Glutamatergic neuron (in vitro differentiated cells): Measurements from ENCODE around the gene CHRDL1. TPM values are rescaled to one million over a fixed set of nuclear protein-coding genes. Genes with fewer than 3 reads are reported as not detected.

Experiments used
- DNase-seq: peaks from one replicate; pipeline ENCODE4 v3.0.0; 2022
- H3K27ac Mint-ChIP-seq: one replicate; pipeline ENCODE4 v1.8.0; 2020; ENCODE audit warnings: mild to moderate bottlenecking, mixed read lengths, inconsistent platforms; ENCODE audit not compliant: unreplicated experiment
- H3K27me3 Mint-ChIP-seq: one replicate; pipeline ENCODE4 v1.8.0; 2020; ENCODE audit warnings: mild to moderate bottlenecking, moderate library complexity, mixed read lengths, inconsistent platforms; ENCODE audit not compliant: unreplicated experiment
- H3K36me3 Mint-ChIP-seq: one replicate; pipeline ENCODE4 v1.8.0; 2020; ENCODE audit warnings: mild to moderate bottlenecking, mixed read lengths, inconsistent platforms; ENCODE audit not compliant: unreplicated experiment
- H3K4me1 Mint-ChIP-seq: one replicate; pipeline ENCODE4 v1.8.0; 2020; ENCODE audit warnings: mild to moderate bottlenecking, low read depth, mixed read lengths, inconsistent platforms; ENCODE audit not compliant: unreplicated experiment
- H3K4me3 Mint-ChIP-seq: one replicate; pipeline ENCODE4 v1.8.0; 2020; ENCODE audit warnings: mild to moderate bottlenecking, mixed read lengths, inconsistent platforms; ENCODE audit not compliant: unreplicated experiment
- H3K9me3 Mint-ChIP-seq: one replicate; pipeline ENCODE4 v1.8.0; 2020; ENCODE audit warnings: mild to moderate bottlenecking, moderate library complexity, mixed read lengths, inconsistent platforms; ENCODE audit not compliant: unreplicated experiment
- total RNA-seq: library from RNA; stranded (reverse); fragmentation: NEBNext Ultra II Directional; extraction: Animal tissue kit (Norgen Biotek cat#: 25700); gene quantifications from one replicate; pipeline ENCODE4 v1.2.1, GENCODE V29; 2021; ENCODE audit not compliant: unreplicated experiment
- TF ChIP-seq, protein P1 (sequence below): fragments of 200-600 bp; sonication (generic); IDR thresholded peaks from one replicate; pipeline ENCODE4 v1.5.0; 2021; ENCODE audit not compliant: partially characterized antibody, unreplicated experiment

CHRDL1 gene
- total RNA-seq, 1 donor from 2014 or later, result 38.2 TPM

DNA sequence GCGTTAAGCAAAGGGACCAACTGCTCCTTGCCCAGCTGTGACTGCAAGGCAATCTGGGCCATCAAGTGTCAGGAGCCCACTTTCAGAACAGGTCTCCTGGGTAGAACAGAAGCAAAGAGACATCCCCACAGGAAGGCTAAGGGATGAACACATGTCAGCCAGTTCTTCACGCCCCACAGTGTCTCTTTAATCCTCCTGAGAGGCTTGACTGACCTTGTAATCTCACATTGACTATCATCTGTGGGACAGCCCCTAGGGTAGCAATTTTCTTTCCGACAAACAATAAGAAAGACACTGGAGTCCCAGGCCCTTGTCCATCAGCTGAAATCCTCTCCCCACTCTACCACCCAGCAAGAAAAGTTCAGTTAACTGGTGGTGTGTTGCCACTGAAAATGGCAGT lies 1.0 kb downstream of the CHRDL1 start:
- Mint-ChIP-seq H3K9me3 (peaks cover 1% of the 10 kb centered on the region), H3K4me3 (peak overlapping the region; percentile 72), H3K4me1 (peaks cover 22% of the 10 kb centered on the region), H3K27me3 (no peaks in the 10 kb centered on the region), H3K36me3 (no peaks in the 10 kb centered on the region), H3K27ac (peak overlapping the region; percentile 60)
- TF ChIP-seq, protein P1, sequence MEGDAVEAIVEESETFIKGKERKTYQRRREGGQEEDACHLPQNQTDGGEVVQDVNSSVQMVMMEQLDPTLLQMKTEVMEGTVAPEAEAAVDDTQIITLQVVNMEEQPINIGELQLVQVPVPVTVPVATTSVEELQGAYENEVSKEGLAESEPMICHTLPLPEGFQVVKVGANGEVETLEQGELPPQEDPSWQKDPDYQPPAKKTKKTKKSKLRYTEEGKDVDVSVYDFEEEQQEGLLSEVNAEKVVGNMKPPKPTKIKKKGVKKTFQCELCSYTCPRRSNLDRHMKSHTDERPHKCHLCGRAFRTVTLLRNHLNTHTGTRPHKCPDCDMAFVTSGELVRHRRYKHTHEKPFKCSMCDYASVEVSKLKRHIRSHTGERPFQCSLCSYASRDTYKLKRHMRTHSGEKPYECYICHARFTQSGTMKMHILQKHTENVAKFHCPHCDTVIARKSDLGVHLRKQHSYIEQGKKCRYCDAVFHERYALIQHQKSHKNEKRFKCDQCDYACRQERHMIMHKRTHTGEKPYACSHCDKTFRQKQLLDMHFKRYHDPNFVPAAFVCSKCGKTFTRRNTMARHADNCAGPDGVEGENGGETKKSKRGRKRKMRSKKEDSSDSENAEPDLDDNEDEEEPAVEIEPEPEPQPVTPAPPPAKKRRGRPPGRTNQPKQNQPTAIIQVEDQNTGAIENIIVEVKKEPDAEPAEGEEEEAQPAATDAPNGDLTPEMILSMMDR, result no peak
- peak; percentile 15 for DNase-seq

DNA sequence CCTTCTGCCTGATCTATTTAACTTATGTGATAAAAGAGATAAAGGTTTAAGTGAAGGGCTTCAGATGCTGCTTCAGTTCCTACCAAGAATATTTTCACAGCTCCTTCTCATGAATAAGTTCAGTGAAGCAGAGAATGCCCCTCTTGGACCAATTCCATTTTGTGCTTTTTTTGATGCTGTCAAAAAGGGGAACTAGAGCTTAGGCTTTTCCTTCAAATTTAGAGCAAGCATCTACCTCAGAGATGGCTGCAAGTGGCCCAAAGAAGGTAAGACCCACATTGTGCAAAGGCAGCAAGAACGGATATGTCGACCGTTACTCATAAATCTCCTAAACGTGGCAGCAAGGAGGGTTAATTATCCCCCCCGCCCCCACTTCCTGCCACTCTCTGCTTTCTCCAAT lies 4.5 kb downstream of the CHRDL1 start:
- H3K9me3 Mint-ChIP-seq, result peaks cover 1% of the 10 kb centered on the region
- TF ChIP-seq, protein P1, result no peak
- no peak for DNase-seq
- H3K27ac Mint-ChIP-seq, result no peak overlapping the region
- no peaks in the 10 kb centered on the region for H3K36me3 Mint-ChIP-seq
- H3K4me3 Mint-ChIP-seq, result no peak overlapping the region
- no peaks in the 10 kb centered on the region for H3K27me3 Mint-ChIP-seq
- peaks cover 21% of the 10 kb centered on the region for H3K4me1 Mint-ChIP-seq

DNA sequence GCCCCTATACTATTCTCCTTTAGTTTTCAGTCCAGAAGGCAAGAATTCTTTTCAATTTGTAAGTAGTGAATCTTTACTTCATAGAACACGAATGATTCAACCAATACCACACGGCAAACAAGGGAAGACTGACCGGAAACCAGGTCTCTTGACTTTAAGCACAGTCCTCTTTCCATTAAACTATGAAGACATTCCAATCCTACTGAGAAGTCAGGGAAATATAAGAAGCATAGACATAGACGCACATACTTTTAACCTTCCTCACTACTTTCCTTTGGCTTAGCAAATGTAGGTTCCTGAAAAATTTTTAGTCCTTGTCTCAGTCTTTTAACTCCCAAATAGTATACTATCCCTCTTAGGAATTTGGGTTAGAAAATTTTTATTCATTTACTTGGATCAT lies 9.1 kb downstream of the CHRDL1 start:
- Mint-ChIP-seq H3K9me3 (no peaks in the 10 kb centered on the region), H3K27ac (no peak overlapping the region), H3K36me3 (no peaks in the 10 kb centered on the region), H3K27me3 (no peaks in the 10 kb centered on the region), H3K4me3 (no peak overlapping the region), H3K4me1 (peaks cover 5% of the 10 kb centered on the region)
- no peak for DNase-seq
- TF ChIP-seq, protein P1, result no peak

DNA sequence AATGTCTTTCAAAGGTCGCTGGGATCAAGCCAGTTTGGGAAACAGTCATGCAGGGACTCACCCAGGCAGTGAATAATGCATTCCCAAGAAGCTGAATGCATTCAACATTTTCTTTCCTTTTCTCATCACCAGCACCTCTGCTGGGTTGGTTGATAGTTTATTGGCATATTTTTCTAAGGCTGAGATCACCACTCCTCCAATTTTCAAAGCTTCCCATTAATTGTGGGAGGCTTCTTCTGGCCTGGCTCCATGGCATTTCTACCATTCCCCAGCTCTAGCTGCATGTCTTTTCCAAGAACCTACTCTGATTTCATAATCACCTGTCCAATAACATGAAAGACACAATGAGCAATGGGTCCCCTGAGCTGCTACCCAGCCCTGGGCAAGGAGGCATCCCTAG lies 35.8 kb downstream of the CHRDL1 start:
- peaks cover 7% of the 10 kb centered on the region for H3K36me3 Mint-ChIP-seq
- H3K4me3 Mint-ChIP-seq, result no peak overlapping the region
- no peaks in the 10 kb centered on the region for H3K27me3 Mint-ChIP-seq
- no peak for DNase-seq
- TF ChIP-seq, protein P1, result no peak
- no peak overlapping the region for H3K27ac Mint-ChIP-seq
- no peaks in the 10 kb centered on the region for H3K4me1 Mint-ChIP-seq
- no peaks in the 10 kb centered on the region for H3K9me3 Mint-ChIP-seq

DNA sequence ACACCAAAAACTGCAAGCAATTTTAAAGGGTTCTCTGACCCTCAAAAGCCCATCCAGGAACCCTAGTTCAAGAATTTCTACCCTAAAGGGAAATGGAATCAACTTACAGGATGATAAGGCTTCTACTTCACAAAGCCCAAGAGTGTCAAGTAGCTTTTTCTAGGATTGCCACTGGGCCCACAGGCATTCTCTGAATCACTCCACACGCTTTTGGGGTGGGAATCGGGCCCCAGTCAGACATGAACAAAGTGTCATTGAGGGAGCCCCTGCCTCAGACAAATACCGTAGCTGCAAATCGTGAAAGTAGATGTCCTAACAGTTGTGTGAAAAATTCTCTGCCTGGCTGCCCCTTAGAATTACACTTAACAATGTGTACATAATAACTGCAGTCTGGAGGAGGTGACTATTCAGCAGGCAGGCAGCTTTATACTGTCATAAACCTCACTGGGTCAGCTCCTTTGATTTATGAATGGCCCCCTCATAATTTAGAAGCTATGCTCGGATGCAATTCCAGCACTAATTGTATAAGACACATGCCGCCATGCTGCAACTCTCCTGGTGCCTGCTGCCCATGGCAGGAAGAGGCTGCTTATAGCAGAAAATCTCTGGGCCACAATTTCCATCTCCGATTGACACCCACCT lies 36.7 kb downstream of the CHRDL1 start:
- H3K4me1 Mint-ChIP-seq, result no peaks in the 10 kb centered on the region

More for the DNA sequence above, 36.7 kb downstream of the CHRDL1 start:
- no peak overlapping the region for H3K27ac Mint-ChIP-seq
- H3K9me3 Mint-ChIP-seq, result no peaks in the 10 kb centered on the region
- TF ChIP-seq, protein P1, result no peak
- no peaks in the 10 kb centered on the region for H3K27me3 Mint-ChIP-seq
- DNase-seq, result no peak
- peaks cover 7% of the 10 kb centered on the region for H3K36me3 Mint-ChIP-seq
- no peak overlapping the region for H3K4me3 Mint-ChIP-seq
